Measurements from ENCODE around the gene ZDHHC14.

ZDHHC14 gene

GRCh38 chr6:157468054-157468453, 87.1 kb downstream of the ZDHHC14 start:
- no peak for DNase-seq

- DNase-seq = no peak
Observed at GRCh38 chr6:157468574-157468973, 87.6 kb downstream of the ZDHHC14 start.

GRCh38 chr6:157469378-157469777, 88.4 kb downstream of the ZDHHC14 start:
- no peak for DNase-seq

GRCh38 chr6:157471077-157471686, 90.2 kb downstream of the ZDHHC14 start:
- DNase-seq = no peak

- no peak for DNase-seq
Observed at GRCh38 chr6:157471895-157472686, 91.1 kb downstream of the ZDHHC14 start.

- DNase-seq = no peak
Observed at GRCh38 chr6:157476797-157477196, 95.8 kb downstream of the ZDHHC14 start.

- no peak for DNase-seq
Observed at GRCh38 chr6:157478926-157479325, 97.9 kb downstream of the ZDHHC14 start.

GRCh38 chr6:157479464-157480303, 98.7 kb downstream of the ZDHHC14 start:
- no peak for DNase-seq

- DNase-seq = no peak
Observed at GRCh38 chr6:157481189-157481864, 100.3 kb downstream of the ZDHHC14 start.

GRCh38 chr6:157481865-157482249, 100.9 kb downstream of the ZDHHC14 start:
- no peak for DNase-seq

- DNase-seq = no peak
Observed at GRCh38 chr6:157483770-157484169, 102.8 kb downstream of the ZDHHC14 start.

- no peak for DNase-seq
Observed at GRCh38 chr6:157484181-157484580, 103.2 kb downstream of the ZDHHC14 start.

- DNase-seq = peak in 2 of 4 experiments; percentile 5 to 6
Observed at GRCh38 chr6:157486572-157486971, 105.6 kb downstream of the ZDHHC14 start.

- DNase-seq = no peak
Observed at GRCh38 chr6:157487110-157487773, 106.3 kb downstream of the ZDHHC14 start.

- DNase-seq = no peak
Observed at GRCh38 chr6:157488058-157488457, 107.1 kb downstream of the ZDHHC14 start.

GRCh38 chr6:157488716-157489118, 107.7 kb downstream of the ZDHHC14 start:
- DNase-seq = no peak

GRCh38 chr6:157490611-157491269, 109.8 kb downstream of the ZDHHC14 start:
- no peak for DNase-seq

- DNase-seq = no peak
Observed at GRCh38 chr6:157491571-157492232, 110.7 kb downstream of the ZDHHC14 start.

GRCh38 chr6:157492249-157492648, 111.3 kb downstream of the ZDHHC14 start:
- DNase-seq = no peak

GRCh38 chr6:157492741-157493140, 111.8 kb downstream of the ZDHHC14 start:
- DNase-seq = no peak

- DNase-seq = no peak
Observed at GRCh38 chr6:157493173-157493572, 112.2 kb downstream of the ZDHHC14 start.
